NCI-H2029 (cell line): ENCODE measurements around the gene KRTAP27-1.

Experiments used
- DNase-seq: peaks from one replicate; lab custom pipeline; 2025; lab: John Stamatoyannopoulos, UW

KRTAP27-1 gene, protein sequence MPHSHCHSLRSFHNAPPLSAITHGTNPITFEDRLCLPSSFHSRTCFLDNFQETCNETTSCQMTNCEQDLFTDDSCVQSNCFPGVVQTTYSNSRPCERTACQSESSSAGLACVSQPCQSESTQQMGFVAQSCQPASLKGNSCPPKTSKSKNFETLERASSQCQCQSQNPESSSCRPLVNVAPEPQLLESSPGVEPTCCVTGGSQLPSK

DNA sequence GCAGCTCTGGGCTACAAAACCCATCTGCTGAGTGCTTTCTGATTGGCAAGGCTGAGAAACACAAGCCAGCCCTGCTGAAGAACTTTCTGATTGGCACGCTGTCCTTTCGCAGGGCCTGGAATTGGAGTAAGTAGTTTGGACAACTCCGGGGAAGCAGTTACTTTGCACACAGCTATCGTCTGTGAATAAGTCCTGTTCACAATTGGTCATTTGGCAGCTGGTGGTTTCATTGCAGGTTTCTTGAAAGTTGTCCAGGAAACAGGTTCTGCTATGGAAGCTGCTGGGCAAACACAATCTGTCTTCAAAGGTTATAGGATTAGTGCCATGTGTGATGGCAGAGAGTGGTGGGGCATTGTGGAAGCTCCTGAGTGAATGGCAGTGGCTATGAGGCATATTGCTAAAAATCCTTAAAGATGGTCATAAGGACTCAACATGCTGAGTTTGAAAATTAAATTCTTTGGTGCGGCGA, at the start of gene KRTAP27-1:
Gene KRTAP27-1, minus strand, starts transcription at position 419 of the 469 bp plus-strand sequence. Its CDS starts 26 bp downstream, at position 393.
- DNase-seq: no peak

DNA sequence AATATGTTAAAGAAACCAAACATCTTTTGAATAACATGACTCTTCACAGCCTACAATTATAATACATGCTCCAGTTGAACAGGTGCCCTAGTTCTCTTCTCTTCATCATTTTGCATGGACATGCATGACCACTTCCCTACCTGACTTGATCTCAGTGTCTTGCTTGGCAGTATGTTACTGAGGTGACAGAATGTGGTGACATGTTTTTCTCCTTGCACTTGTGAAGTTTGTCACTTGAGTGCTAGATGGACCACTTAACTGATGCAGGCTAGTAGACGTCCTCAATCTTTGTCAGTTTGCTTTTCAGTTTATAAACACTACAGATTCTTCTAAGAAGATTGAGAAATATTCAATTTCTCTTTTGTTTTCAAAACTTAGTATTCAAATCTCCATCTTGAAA, 44.7 kb upstream of the KRTAP27-1 start:
- DNase-seq: no peak

DNA sequence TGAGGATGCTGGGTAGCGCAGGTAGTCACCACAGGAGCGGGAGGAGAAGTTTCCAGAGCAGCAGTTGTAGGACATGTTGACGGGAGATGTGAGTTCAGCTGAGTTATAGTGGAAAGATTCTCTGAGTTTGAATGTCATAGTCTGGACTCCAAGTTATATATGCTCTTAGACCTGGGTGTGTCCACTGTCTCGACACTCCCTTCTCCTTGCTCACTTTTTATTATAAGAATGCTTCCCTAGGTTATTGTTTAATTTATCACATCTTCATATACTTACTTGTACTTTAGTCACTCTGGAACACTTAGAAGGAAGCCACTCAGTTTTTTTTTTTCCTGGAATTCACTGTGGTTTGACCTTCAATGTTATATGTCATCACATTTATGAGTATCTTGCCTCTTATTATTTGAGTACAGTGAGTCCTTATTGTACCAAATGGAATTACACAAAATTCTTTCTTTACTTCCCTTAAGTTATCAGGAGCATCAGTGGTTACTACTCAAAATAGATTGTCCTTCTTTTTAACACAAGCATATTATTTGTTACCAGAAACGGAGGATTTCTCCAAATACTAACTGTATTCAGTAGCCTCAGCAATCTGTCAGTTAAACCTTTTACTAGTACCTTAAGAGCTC, 34.8 kb upstream of the KRTAP27-1 start, which contains the start of gene KRTAP13-2:
Gene KRTAP13-2, minus strand, starts transcription at position 133 of the 632 bp plus-strand sequence. Its CDS starts 58 bp downstream, at position 75.
- DNase-seq: no peak

DNA sequence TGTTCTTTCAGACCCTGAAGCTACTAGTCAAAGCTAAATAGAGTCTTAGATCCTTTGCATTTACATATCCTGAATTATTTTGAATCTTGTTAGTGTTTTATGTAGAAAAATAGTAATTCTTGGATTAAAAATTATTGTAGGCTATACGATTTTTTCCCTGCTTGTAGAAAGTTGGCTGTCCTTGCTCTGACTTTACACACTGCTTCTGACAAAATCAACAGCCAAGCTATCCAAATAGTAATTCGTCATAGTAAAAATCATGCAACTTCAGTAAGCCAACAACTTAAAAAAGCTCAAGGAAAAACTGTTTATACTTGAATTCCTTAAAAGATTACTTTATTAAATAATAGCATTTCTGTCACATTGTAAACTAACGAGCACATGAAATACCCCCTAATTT, 18.4 kb upstream of the KRTAP27-1 start:
- no peak for DNase-seq

DNA sequence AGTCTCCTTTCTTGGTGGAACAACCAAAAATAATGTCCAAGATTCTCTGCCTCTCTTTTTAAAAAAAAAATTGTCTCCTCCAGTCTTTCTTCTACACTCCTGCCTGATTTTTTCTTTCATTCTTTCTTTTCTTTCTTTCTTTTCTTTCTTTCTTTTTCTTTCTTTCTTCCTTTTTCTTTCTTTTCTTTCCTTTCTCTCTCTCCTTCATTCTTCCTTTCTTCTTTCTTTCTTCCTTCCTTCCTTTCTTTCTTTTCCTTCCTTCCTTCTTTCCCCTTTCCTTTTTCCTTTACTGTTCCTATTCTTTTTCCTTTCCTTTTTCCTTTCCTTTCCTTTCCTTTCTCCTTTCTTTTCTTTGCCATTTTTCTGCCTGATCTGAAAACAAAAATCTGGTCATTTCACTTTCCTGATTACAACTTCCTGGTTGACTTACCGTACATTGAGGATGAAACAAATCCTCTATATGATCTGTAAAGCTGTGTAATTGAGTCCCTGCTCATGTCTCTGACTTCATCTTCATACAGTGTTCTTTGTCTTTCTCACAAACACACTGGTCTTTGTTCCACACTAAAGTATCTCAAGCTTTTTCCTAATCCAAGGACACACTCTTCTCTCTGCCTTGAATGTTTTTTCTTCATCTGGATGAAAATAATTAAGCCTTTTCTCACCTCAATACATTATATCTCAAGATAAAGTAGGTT, 17.0 kb upstream of the KRTAP27-1 start:
- DNase-seq: no peak

DNA sequence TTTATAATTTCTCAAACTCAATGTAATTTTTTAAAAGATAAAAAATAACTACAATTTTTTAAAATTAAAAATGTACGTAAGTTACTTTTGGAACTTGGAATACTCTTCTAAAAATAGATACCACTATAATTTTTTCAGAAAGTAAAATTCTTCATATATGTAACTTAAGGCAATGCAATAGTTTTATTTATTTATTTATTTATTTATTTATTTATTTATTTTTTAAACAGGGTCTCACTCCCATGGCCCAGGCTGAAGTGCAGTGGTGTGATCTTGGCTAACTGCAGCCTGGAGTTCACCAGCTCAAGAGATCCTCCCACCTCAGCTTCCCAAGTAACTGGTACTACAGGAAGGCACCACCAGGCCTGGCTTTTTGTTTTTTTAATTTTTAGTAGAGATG, 14.0 kb upstream of the KRTAP27-1 start:
- DNase-seq: no peak

DNA sequence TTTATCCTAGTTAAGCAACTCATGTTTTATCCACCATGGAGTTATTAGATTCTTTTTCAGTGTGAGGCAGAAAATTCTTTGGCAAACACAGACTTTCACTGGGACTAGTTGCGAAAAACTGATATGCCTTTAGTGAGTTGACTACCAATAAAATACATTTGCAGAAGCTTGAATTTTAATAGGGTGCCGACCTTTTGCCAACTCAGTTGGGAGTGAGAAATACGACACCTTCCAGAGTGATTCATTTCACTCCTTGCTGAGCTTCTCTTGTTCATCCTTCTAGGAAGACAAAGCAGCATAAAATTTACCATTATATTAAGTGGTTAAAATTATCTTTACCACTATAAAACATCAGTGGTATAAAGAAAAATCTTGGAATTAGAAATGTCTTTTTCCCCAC, 12.1 kb upstream of the KRTAP27-1 start:
- no peak for DNase-seq

DNA sequence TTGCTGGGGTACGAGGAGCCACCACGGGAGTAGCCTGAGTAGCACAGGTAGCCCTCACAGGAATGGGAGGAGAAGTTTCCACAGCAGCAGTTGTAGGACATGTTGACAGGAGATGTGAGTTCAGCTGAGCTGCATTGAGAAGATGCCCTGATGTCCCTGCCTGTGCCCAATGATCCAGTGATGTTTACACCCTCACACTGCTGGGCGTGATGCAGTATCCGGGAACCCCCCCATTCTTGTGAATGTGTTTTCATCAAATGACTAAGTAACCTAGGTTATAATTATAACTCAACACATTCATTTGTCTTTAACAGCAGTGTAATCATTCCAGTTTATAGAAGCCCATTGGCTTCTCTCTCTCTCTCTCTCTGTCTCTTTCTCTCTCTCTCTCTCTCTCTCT, 11.0 kb upstream of the KRTAP27-1 start, which contains the start of gene KRTAP23-1:
Gene KRTAP23-1, minus strand, starts transcription at position 101 of the 400 bp plus-strand sequence. Its CDS starts 0 bp downstream, at position 101.
- no peak for DNase-seq

DNA sequence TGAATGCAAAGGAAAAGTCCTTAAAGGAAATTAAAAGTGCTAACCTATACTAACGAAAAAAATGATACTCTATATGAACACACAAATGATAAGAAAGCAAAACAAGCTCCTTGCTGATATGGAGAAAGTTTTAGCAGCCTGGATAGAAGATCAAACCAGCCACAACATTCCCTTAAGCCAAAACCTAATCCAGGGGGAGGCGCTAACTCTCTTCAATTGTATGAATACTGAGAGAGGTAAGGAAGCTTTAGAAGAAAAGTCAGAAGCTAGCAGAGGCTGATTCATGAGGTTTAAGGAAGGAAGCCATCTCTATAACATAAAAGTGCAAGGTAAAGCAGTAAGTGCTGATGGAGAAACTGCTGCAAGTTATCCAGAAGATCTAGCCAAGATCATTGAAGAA, 7.5 kb upstream of the KRTAP27-1 start:
- DNase-seq: no peak

DNA sequence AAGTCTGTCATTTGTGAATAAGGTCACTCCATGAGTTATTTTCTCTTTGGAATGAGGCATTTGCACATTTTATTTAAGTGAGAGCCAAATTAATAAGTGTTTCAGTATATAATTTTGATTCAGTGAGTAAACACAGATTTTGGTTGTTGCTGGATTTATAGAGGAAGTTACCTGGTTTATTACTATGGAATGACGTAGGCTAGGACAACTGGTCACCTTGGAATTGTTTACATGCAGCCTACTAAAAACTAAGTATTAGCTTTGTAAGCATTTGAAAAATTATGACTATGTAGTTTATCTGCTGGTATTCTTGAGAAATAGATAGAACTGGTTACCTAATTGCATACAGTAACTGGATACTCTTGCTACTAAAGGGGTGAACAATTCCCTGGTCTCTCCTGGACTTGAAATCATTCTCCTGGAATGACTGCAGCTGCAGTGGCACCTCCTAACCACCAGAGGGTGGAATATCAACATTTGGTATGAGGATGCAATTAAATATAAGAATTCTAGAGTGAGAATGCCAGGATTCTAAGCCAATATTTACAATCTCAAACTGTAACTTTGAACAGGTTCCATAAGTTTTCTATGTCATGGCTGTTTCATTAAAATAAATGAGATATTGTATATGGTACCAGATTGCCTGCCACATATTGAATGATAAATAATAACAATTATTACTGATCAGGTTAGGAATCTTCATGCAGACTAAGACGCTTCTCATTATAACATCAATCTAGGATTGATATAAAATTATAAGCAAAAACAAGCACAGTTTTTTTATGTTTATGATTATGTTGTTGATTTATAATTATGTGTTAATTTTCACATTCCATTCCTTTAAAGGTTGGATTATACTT, 3.5 kb upstream of the KRTAP27-1 start:
- DNase-seq: peak; percentile 30

DNA sequence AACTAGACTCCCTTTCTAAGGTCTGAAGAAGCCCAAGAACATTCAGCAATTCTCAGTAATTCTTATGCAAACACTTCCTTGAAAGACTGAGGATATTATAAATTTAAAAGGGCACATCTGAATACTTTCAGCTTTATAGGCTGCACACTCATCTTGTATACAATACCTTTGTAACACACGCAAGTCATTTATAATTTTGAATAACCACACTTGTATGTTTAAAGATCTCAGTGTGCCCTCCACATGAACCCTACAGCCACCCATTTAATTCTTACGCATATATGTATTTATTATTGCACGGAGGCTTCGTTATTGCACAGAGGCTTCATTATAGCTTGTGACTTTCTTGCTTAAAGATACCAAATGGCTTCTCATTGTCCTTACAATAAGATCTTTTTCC, 1.2 kb upstream of the KRTAP27-1 start:
- DNase-seq: no peak

DNA sequence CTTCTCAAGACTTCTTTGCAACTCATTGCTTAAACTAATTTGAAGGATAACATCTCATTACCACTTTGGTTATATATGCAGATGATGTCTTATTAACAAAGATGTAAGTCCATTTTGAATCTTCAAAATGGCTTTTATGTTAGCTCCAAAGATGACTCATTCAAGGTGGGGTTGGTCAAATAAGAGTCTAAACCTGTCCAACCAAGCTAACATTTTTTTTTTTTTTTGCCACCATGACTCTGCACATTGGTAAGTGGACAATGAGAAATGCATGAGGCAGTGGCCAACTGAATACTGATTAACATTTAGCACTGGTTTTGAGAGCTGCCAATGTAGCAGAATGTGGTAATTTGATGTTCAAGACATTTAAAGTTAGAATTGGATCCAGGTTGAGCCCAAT, 278 bp upstream of the KRTAP27-1 start:
- DNase-seq: no peak

DNA sequence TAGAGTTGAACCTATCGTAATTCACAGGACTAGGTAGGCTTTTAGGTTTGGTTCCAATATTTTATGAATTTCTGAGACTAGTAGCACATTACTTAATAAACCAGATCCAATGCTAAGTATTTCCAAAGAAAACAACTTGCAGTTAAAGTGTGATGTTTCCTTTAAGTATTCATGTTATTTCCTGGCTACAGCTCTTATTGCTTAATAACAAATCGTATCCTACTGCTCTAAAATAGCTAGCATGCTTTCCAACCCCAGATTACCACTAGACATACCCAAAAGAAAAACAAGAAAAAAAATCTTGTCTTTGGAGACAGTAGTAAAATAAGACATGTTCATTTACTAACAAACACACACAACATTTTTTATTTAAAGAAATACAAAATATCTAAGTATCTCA, 898 bp downstream of the KRTAP27-1 start:
- DNase-seq: no peak

DNA sequence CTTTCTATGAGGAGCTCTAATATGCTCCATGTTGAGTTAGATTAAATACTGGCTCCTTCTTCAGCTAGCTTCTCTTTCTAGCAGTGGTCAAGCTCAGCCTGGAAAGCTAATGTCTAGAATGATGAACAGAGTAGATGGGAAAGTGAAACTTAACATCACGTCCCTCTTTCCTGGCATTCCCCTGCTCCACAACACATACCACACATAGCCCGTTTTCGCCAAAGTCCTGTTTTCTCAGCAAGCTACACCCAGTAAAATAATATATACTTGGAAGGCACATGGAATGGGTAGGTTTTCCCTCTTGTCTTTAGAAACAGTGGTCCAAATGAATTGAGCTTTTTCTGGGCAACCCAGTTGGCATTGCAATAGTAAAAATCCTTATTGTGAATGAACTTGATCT, 3.8 kb downstream of the KRTAP27-1 start:
- DNase-seq: no peak

DNA sequence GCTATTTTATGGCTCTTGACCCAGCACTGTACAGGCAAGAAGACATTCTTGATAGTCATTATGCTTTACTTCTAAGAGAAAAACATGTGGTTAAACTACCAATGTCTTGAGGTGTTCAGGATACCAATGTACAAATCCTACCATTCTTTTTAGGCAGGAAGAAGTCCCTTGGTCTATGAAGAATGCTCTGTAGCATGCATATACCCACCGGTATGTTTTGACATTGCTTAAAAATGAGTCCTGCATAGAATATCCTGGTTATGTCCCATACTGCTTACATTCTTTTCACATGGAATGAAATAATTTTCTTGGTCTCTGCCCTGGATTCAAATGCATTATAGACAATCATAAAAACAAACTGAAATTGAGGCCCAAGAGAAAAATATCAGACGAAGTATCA, 4.8 kb downstream of the KRTAP27-1 start:
- DNase-seq: no peak

DNA sequence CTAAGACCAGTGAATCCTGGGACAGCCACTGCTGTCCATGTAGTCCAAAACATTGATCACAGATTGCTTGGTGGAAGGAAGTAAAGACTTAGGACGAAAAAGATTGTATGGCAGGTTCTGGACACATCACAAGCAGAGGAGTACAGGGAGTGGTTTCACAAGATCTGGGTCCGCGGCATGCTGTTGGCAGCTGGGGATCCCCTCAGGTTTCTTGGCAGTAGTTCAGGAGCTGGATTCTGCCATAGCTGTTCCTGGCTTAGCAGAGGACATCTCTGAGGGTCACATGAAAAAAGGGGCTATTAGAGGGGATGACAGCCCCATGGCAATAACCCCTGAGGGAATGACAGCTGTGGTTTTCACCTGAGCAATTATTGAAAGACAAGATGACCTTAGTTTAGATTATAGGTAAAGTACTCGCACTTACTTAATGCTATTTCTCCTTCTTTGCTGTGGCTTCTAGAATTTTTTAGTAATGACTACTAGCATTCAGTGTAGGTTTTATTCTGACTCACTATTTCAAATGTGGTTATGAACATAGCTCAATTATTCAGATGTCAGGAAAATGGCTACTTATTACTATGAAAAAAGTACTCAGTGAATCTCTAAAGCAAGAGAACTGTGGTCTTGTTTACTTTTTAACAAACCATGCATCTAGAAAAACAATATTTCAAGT, 8.2 kb downstream of the KRTAP27-1 start:
- DNase-seq: no peak

DNA sequence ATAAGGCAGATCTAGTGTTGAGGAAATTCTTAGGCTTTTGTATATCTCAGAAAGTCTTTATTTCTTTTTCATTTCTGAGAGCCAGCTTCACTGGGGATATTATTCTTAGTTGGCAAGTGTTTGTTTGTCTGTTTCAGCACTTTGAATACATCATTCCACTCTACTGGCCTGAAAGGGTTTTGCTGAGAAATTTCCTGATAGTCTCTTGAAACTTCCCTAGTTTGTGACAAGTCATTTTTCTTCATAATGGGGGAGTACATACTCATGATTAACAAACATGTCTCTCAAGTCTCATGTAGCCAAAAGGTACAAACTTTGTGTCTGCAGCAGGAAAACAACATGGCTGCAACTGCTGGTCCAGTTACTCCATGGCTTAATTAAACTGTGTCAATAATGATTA, 11.1 kb downstream of the KRTAP27-1 start:
- DNase-seq: no peak

DNA sequence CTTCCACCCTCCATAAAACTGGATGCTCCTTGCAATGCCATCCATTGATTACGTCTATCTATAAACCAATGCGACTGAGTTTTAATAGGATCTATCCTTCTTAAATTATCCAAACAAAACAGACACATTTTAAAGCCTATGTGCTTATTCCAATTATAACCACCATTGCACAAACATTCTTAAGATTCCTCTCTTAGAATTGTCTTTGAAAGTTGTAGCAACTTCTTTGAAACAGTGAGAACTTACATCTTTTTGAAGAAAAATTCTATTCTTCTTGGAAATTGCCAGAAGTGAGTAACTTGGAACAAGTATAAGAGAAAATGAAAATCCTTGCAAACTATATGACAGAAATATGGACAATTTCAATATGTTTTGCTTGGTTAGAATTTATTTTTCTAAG, 17.3 kb downstream of the KRTAP27-1 start, which contains the start of gene KRTAP26-1:
Gene KRTAP26-1, minus strand, starts transcription at position 101 of the 400 bp plus-strand sequence. CDS start 280 bp downstream, outside the sequence.
- no peak for DNase-seq

DNA sequence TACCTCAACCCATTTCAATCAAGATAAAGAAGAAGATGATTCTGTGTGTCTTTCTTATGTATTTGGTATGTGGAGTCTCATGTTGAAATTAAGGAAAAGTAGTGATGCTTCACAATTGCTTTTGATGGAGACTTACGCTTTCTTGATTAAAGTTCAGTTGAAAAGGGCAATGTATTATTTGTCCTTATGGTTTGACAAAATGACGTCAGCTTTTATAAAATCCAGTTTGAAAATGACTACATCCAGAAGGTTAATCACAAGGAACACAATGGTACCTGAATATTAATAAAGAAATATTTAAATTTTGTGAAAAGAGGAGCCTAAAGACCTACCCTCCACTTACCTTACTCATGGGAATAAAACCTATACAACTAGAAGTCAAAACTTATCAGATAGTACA, 21.8 kb downstream of the KRTAP27-1 start:
- DNase-seq: no peak

DNA sequence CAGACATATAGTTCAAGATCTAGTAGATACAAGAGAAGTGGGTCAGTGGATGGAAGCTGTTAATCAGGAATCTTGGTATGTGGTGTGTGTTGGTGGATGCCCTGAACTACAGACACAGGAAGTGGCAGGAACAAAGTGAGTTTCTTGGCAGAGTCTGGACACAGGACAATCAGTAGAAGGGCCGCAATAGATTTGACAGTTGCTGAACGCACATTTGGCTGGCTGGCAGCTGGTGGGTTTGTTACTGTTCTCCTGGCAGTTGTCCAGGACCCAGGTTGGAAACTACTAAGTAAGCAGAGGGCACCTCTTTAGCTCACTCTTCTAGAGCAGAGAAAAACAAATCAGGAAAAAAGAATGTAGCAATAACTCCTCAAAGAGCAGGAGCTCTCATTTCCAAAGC, 30.6 kb downstream of the KRTAP27-1 start:
- DNase-seq: no peak

DNA sequence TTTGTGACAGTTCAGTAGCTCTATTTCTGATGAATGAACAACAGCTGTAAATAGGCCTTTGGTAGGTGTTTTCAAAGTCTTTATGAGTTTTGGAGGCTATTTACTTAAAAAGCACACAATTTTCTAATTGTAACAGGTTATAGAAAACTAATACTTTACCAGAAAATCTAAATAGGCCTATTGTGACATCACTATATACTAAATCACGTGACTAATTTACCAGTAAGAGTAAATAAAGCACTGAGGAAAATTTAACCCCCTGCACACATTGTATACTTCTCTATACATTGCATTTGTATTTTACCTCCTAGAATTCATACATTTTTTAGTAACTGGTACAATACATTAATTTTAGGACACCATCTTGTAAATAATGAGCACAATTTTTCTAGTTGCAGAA, 32.4 kb downstream of the KRTAP27-1 start:
- DNase-seq: no peak
